ENCODE data around the gene SLC35A5. TPM values are rescaled to one million over a fixed set of nuclear protein-coding genes. Genes with fewer than 3 reads are reported as not detected.
"Not testable (repeated sequence)": the region's sequence is repeated elsewhere in the genome, so short reads cannot be mapped to it uniquely, and the experiment has no call there.

SLC35A5 gene
- total and polyA plus RNA-seq, 10 donors: 8.2 to 48.0 (median 33.8) TPM

- Histone ChIP-seq H3K27me3 (replicated peaks in 1 of 7) (no peaks in the 10 kb centered on the region), H3K27ac (peak overlapping the region; percentile 92 to 99 (median 99)), H3K36me3 (peaks cover 0 to 42% (median 6%) of the 10 kb centered on the region in 6 donors), H3K9me3 (no peaks in the 10 kb centered on the region), H3K4me3 (peak overlapping the region; percentile 78 to 96 (median 89)), H3K4me1 (peaks cover 22 to 75% (median 51%) of the 10 kb centered on the region in 6 donors)
- 0% methylated on average over 6 to 29 of the region's 29 CpGs for WGBS, 5 donors
- TF ChIP-seq CTCF (IDR thresholded peaks at IDR 0.05 in 8 of 11, conservative IDR thresholded peaks at IDR 0.05 in 3 of 11) (no peak), POLR2A (IDR thresholded peaks at IDR 0.05) (no peak), POLR2AphosphoS5 (IDR thresholded peaks at IDR 0.05) (no peak)
- intact Hi-C loops (cut with DNase I; ENCODE audit: low total_unique reads): no loop called here
- DNase-seq: no peak
Observed at GRCh38 chr3:112561484-112561733, 436 bp upstream of the SLC35A5 start.

GRCh38 chr3:112564247-112564939, 2.5 kb downstream of the SLC35A5 start:
- peaks cover 19 to 64% (median 33%) of the 10 kb centered on the region in 6 donors for H3K4me1 ChIP-seq
- intact Hi-C loops (cut with DNase I; ENCODE audit: low total_unique reads); H3K9me3 ChIP-seq; H3K27me3 ChIP-seq (replicated peaks in 1 of 7); H3K27ac ChIP-seq; H3K4me3 ChIP-seq; DNase-seq: not testable (repeated sequence)
- peaks cover 0 to 53% (median 2%) of the 10 kb centered on the region in 6 donors for H3K36me3 ChIP-seq
- 81 to 87% (median 85%) methylated on average over 12 to 15 of the region's 15 CpGs for WGBS, 5 donors

GRCh38 chr3:112564940-112565305, 3.1 kb downstream of the SLC35A5 start:
- Histone ChIP-seq H3K4me1 (peaks cover 14 to 64% (median 33%) of the 10 kb centered on the region in 6 donors), H3K9me3 (no peaks in the 10 kb centered on the region), H3K27me3 (replicated peaks in 1 of 7) (no peaks in the 10 kb centered on the region), H3K4me3 (no peak overlapping the region), H3K27ac (no peak overlapping the region), H3K36me3 (peaks cover 0 to 58% (median 4%) of the 10 kb centered on the region in 6 donors)
- intact Hi-C loops (cut with DNase I; ENCODE audit: low total_unique reads): no loop called here
- DNase-seq: no peak
- TF ChIP-seq POLR2AphosphoS5 (IDR thresholded peaks at IDR 0.05) (no peak), CTCF (IDR thresholded peaks at IDR 0.05 in 8 of 11, conservative IDR thresholded peaks at IDR 0.05 in 3 of 11) (no peak)

GRCh38 chr3:112568642-112569041, 6.8 kb downstream of the SLC35A5 start:
- intact Hi-C loops (cut with DNase I; ENCODE audit: low total_unique reads): no loop called here
- TF ChIP-seq CTCF (IDR thresholded peaks at IDR 0.05 in 8 of 11, conservative IDR thresholded peaks at IDR 0.05 in 3 of 11): no peak
- DNase-seq: no peak
- Histone ChIP-seq H3K27me3 (replicated peaks in 1 of 7) (no peaks in the 10 kb centered on the region), H3K4me1 (peaks cover 0 to 54% (median 19%) of the 10 kb centered on the region in 6 donors), H3K27ac (peak overlapping the region in 5 of 8 donors; percentile 26 to 57 (median 37)), H3K9me3 (no peaks in the 10 kb centered on the region), H3K36me3 (peaks cover 0 to 92% (median 23%) of the 10 kb centered on the region in 6 donors), H3K4me3 (no peak overlapping the region)
- WGBS, 5 donors: 90 to 98% (median 94%) methylated on average over 2 of the region's 2 CpGs

- TF ChIP-seq POLR2A (IDR thresholded peaks at IDR 0.05): no peak
- no peak for TF ChIP-seq POLR2AphosphoS5 (IDR thresholded peaks at IDR 0.05)
- TF ChIP-seq CTCF (IDR thresholded peaks at IDR 0.05 in 8 of 11, conservative IDR thresholded peaks at IDR 0.05 in 3 of 11): no peak
- Histone ChIP-seq H3K4me1 (peaks cover 0 to 48% (median 16%) of the 10 kb centered on the region in 6 donors), H3K9me3 (no peaks in the 10 kb centered on the region), H3K4me3 (no peak overlapping the region), H3K27me3 (replicated peaks in 1 of 7) (no peaks in the 10 kb centered on the region), H3K36me3 (peaks cover 0 to 92% (median 27%) of the 10 kb centered on the region in 6 donors), H3K27ac (peak overlapping the region in 5 of 8 donors; percentile 26 to 57 (median 37))
- 11 to 22% (median 18%) methylated on average over 1 of the region's 1 CpG for WGBS, 5 donors
- intact Hi-C loops (cut with DNase I; ENCODE audit: low total_unique reads): no loop called here
- DNase-seq: no peak
Observed at GRCh38 chr3:112569265-112569664, 7.4 kb downstream of the SLC35A5 start.
